HepG2 (cell line): ENCODE results near the gene AFF4. TPM values are rescaled to one million over a fixed set of nuclear protein-coding genes. Genes with fewer than 3 reads are reported as not detected.

Source experiments
- BRD4 ChIP-seq: sonication (generic); formaldehyde crosslinking; IDR thresholded peaks from 2 replicates; pipeline ENCODE4 v1.4.0; 2020; ENCODE audit warnings: missing genetic modification reagents
- HNF4G ChIP-seq, 2 experiments: sonication (generic) in 1 of 2; formaldehyde crosslinking in 1 of 2; IDR thresholded peaks; 2 replicates each; pipeline versions ENCODE4 v1.4.0 to v1.6.1; 2011 to 2020; ENCODE audit warnings: borderline replicate concordance in 2 of 2, low read depth in 2 of 2, mild to moderate bottlenecking in 2 of 2, low read length in 1 of 2, missing genetic modification reagents in 1 of 2, moderate library complexity in 1 of 2
- JUND ChIP-seq: sonication (generic); formaldehyde crosslinking; IDR thresholded peaks from 2 replicates; pipeline ENCODE4 v1.8.0; 2022; ENCODE audit warnings: mild to moderate bottlenecking, missing genetic modification reagents
- MTA3 ChIP-seq: sonication (generic); formaldehyde crosslinking; IDR thresholded peaks from 2 replicates; pipeline ENCODE4 v1.4.0; 2020; ENCODE audit warnings: missing genetic modification reagents
- NR2F6 ChIP-seq, 2 experiments: IDR thresholded peaks; 2 replicates each; pipeline ENCODE4 v1.6.1; 2016; ENCODE audit warnings: antibody characterized with exemption in 1 of 2, mild to moderate bottlenecking in 1 of 2
- SNRNP70 ChIP-seq: fragments of 200-400 bp; formaldehyde crosslinking; IDR thresholded peaks from 2 replicates; pipeline ENCODE4 v1.6.1; 2017; ENCODE audit warnings: mild to moderate bottlenecking, low read depth, low read length, moderate library complexity
- SRF ChIP-seq: IDR thresholded peaks from 2 replicates; pipeline ENCODE4 v1.6.1; 2011; ENCODE audit warnings: mild to moderate bottlenecking, low read depth, low read length, moderate library complexity
- TARDBP ChIP-seq: sonication (generic); formaldehyde crosslinking; IDR thresholded peaks from 2 replicates; pipeline ENCODE4 v1.8.0; 2022; ENCODE audit warnings: mild to moderate bottlenecking, missing genetic modification reagents
- ZFP82 ChIP-seq: sonication (generic); formaldehyde crosslinking; IDR thresholded peaks from 2 replicates; pipeline ENCODE4 v1.5.1; 2020; ENCODE audit warnings: mild to moderate bottlenecking, missing genetic modification reagents, borderline replicate concordance
- ZNF556 ChIP-seq: sonication (generic); formaldehyde crosslinking; IDR thresholded peaks from 2 replicates; pipeline ENCODE4 v1.4.0; 2020; ENCODE audit warnings: mild to moderate bottlenecking, missing genetic modification reagents, borderline replicate concordance
- ZNF746 ChIP-seq: sonication (generic); formaldehyde crosslinking; IDR thresholded peaks from 2 replicates; pipeline ENCODE4 v1.8.0; 2022; ENCODE audit warnings: mild to moderate bottlenecking, missing genetic modification reagents
- ZNF749 ChIP-seq: sonication (generic); formaldehyde crosslinking; IDR thresholded peaks from 2 replicates; pipeline ENCODE4 v1.8.0; 2022; ENCODE audit warnings: mild to moderate bottlenecking, missing genetic modification reagents, moderate library complexity, borderline replicate concordance
- polyA plus RNA-seq, 8 experiments: library from polyadenylated mRNA; depleted of rRNA in 3 of 8; stranded (reverse) in 7 of 8; unstranded in 1 of 8; fragments of >200 nt; fragmentation: Illumina TruSeq in 4 of 8; extraction: Trizol in 4 of 8; gene quantifications; 2 replicates each; pipeline versions ENCODE4 v1.2.1 to v1.2.3, GENCODE V29; 2011 to 2016; ENCODE audit warnings: low read depth in 4 of 8, missing spikeins in 1 of 8, mixed read lengths in 1 of 8; ENCODE audit not compliant: insufficient read depth in 1 of 8
- total RNA-seq, 5 experiments: library from RNA; depleted of rRNA; stranded (reverse); fragments of >200 nt; fragmentation: Illumina TruSeq; extraction: Trizol; gene quantifications; 2 replicates each; pipeline ENCODE4 v1.2.3, GENCODE V29; 2016; ENCODE audit warnings: low read depth in 1 of 5
- TF ChIP-seq, protein P1 (sequence below): IDR thresholded peaks from 2 replicates; pipeline ENCODE4 v1.6.1; 2016; ENCODE audit warnings: mild to moderate bottlenecking
- TF ChIP-seq, protein P2 (sequence below): IDR thresholded peaks from 2 replicates; pipeline ENCODE4 v1.6.1; 2016; ENCODE audit warnings: low read depth, control low read depth
- TF ChIP-seq, protein P3 (sequence below): sonication (generic); formaldehyde crosslinking; conservative IDR thresholded peaks from 2 replicates; pipeline ENCODE4 v1.8.1; 2023; ENCODE audit warnings: missing genetic modification reagents
- TF ChIP-seq, protein P4 (sequence below): sonication (generic); formaldehyde crosslinking; IDR thresholded peaks from 2 replicates; pipeline ENCODE4 v1.4.0; 2020; ENCODE audit warnings: missing genetic modification reagents, mild to moderate bottlenecking, borderline replicate concordance
- TF ChIP-seq, protein P5 (sequence below): sonication (generic); formaldehyde crosslinking; IDR thresholded peaks from 2 replicates; pipeline ENCODE4 v1.8.1; 2023; ENCODE audit warnings: mild to moderate bottlenecking, inconsistent platforms, moderate library complexity, missing genetic modification reagents, borderline replicate concordance
- TF ChIP-seq, protein P6 (sequence below): sonication (generic); formaldehyde crosslinking; conservative IDR thresholded peaks from 2 replicates; pipeline ENCODE4 v1.8.0; 2022; ENCODE audit warnings: low read depth, missing genetic modification reagents

AFF4 gene
- total and polyA plus RNA-seq, 2 of the 13 experiments (the other 11 are each of a cell fraction or from before 2014, with no cell fraction given): 22.1 to 25.5 TPM

DNA sequence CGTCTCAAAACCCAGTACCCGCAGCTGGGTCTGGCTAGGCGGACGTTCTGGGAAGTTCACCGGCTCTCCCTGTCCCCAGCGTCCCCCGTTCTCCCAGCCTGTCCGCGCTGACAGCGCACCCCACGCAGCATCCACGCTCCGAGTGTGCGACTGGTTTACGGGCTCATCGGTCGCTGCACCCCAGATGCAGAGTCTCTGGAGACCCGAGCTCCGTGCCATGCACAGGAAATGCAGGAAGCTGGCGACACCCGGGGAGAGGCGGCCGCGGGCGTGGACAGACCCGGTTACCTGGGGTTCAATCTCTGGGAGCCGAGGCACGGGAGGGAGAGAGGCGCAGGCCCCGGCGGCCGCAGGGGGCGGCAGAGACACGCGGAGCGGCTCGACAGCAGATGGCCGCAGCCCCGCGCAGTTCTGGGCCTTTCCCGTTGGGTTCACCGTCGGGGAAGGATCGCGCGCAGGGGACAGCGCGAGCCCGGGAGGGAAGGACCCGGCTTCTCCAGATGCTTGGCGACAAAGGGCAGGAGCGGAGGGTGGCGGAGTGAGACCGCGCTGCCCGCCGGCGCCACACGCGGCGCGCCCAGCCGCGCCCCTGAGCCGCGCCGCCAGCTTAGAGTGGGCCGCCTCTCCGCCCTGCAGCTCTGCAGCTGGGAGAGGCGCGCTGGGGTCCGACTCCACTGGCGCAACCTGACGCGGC lies 133.5 kb downstream of the AFF4 start (continued):
- TF ChIP-seq ZFP82 (CRISPR knock-in tag) (peak; percentile 97), NR2F6 (IDR thresholded peaks at IDR 0.05) (no peak), NR2F6 (CRISPR knock-in tag; IDR thresholded peaks at IDR 0.05) (no peak), ZNF556 (CRISPR knock-in tag) (0 out of 2 replicates have a peak, but pooled peaks have one; percentile 34), ZNF746 (no peak), MTA3 (CRISPR knock-in tag) (no peak), ZNF749 (CRISPR knock-in tag) (no peak; the same call in 1 of the 2 replicates), SNRNP70 (no peak), BRD4 (CRISPR knock-in tag) (peak; percentile 30; the same call in 1 of the 2 replicates), SRF (no peak), HNF4G (IDR thresholded peaks at IDR 0.05; ENCODE audit: borderline replicate concordance, low read depth, low read length) (peak; percentile 43; the same call in 1 of the 2 replicates), HNF4G (CRISPR knock-in tag; IDR thresholded peaks at IDR 0.05; ENCODE audit: borderline replicate concordance, low read depth) (no peak), TARDBP (peak; percentile 44; the same call in 1 of the 2 replicates), JUND (CRISPR knock-in tag) (no peak)
- TF ChIP-seq, protein P1, sequence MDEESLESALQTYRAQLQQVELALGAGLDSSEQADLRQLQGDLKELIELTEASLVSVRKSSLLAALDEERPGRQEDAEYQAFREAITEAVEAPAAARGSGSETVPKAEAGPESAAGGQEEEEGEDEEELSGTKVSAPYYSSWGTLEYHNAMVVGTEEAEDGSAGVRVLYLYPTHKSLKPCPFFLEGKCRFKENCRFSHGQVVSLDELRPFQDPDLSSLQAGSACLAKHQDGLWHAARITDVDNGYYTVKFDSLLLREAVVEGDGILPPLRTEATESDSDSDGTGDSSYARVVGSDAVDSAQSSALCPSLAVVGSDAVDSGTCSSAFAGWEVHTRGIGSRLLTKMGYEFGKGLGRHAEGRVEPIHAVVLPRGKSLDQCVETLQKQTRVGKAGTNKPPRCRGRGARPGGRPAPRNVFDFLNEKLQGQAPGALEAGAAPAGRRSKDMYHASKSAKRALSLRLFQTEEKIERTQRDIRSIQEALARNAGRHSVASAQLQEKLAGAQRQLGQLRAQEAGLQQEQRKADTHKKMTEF (CRISPR knock-in tag): 0 out of 2 replicates have a peak, but pooled peaks have one; percentile 32
- TF ChIP-seq, protein P2, sequence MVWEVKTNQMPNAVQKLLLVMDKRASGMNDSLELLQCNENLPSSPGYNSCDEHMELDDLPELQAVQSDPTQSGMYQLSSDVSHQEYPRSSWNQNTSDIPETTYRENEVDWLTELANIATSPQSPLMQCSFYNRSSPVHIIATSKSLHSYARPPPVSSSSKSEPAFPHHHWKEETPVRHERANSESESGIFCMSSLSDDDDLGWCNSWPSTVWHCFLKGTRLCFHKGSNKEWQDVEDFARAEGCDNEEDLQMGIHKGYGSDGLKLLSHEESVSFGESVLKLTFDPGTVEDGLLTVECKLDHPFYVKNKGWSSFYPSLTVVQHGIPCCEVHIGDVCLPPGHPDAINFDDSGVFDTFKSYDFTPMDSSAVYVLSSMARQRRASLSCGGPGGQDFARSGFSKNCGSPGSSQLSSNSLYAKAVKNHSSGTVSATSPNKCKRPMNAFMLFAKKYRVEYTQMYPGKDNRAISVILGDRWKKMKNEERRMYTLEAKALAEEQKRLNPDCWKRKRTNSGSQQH (CRISPR knock-in tag): peak; percentile 33; the same call in 1 of the 2 replicates
- TF ChIP-seq, protein P3, sequence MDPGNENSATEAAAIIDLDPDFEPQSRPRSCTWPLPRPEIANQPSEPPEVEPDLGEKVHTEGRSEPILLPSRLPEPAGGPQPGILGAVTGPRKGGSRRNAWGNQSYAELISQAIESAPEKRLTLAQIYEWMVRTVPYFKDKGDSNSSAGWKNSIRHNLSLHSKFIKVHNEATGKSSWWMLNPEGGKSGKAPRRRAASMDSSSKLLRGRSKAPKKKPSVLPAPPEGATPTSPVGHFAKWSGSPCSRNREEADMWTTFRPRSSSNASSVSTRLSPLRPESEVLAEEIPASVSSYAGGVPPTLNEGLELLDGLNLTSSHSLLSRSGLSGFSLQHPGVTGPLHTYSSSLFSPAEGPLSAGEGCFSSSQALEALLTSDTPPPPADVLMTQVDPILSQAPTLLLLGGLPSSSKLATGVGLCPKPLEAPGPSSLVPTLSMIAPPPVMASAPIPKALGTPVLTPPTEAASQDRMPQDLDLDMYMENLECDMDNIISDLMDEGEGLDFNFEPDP: no peak
- TF ChIP-seq, protein P4, sequence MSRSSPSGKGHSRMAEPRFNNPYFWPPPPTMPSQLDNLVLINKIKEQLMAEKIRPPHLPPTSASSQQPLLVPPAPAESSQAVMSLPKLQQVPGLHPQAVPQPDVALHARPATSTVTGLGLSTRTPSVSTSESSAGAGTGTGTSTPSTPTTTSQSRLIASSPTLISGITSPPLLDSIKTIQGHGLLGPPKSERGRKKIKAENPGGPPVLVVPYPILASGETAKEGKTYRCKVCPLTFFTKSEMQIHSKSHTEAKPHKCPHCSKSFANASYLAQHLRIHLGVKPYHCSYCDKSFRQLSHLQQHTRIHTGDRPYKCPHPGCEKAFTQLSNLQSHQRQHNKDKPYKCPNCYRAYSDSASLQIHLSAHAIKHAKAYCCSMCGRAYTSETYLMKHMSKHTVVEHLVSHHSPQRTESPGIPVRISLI (CRISPR knock-in tag): no peak
- TF ChIP-seq, protein P5, sequence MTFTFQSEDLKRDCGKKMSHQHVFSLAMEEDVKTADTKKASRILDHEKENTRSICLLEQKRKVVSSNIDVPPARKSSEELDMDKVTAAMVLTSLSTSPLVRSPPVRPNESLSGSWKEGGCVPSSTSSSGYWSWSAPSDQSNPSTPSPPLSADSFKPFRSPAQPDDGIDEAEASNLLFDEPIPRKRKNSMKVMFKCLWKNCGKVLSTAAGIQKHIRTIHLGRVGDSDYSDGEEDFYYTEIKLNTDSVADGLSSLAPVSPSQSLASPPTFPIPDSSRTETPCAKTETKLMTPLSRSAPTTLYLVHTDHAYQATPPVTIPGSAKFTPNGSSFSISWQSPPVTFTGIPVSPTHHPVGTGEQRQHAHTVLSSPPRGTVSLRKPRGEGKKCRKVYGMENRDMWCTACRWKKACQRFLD (CRISPR knock-in tag): no peak
- TF ChIP-seq, protein P6, sequence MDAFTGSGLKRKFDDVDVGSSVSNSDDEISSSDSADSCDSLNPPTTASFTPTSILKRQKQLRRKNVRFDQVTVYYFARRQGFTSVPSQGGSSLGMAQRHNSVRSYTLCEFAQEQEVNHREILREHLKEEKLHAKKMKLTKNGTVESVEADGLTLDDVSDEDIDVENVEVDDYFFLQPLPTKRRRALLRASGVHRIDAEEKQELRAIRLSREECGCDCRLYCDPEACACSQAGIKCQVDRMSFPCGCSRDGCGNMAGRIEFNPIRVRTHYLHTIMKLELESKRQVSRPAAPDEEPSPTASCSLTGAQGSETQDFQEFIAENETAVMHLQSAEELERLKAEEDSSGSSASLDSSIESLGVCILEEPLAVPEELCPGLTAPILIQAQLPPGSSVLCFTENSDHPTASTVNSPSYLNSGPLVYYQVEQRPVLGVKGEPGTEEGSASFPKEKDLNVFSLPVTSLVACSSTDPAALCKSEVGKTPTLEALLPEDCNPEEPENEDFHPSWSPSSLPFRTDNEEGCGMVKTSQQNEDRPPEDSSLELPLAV (CRISPR knock-in tag): no peak
